ENCODE measurements around the gene POU3F1.

POU3F1 gene

DNA sequence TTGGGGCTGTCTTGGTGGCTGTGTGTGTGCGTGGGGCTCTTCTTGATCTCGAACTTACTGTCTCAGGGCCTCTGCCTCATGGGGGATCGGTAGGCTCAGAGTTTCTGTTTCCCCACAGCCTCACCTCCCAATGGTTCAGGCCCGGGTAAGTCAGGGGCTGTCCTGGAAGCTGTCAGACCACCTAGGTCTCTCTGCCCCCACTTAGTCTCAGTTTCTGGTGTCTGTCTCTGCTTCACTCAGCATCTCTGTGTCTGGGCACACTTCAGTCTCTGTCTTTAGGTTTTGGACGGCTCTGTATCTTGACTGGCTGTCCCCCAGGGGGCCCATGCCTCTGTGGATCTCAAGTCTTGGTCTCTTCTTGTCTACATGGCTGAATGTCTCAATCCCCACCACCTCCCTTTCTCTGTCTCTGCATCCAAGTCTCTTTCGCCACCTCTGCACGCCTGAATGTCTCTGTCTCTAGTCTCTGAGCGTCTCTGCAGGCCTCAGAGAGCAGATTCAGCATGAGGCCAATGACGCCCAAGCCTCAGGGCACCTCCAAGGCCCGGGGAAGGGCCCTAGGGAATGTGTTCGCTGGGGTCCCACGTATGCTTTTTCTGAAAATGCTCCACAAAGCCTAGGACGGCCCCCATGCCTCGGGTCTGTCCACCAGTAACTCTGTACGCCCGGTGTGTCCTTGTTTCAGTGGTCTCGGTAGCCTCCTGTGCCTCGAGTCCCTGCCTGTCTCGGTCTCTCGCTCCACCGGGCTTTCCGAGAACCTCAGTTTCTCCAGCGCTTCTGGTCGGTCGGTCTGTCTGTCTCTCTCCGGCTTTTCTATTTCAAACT is 42.1 kb downstream of the POU3F1 start:
- DNase-seq (ENCODE audit: low read depth in 2 of 2), result no peak

DNA sequence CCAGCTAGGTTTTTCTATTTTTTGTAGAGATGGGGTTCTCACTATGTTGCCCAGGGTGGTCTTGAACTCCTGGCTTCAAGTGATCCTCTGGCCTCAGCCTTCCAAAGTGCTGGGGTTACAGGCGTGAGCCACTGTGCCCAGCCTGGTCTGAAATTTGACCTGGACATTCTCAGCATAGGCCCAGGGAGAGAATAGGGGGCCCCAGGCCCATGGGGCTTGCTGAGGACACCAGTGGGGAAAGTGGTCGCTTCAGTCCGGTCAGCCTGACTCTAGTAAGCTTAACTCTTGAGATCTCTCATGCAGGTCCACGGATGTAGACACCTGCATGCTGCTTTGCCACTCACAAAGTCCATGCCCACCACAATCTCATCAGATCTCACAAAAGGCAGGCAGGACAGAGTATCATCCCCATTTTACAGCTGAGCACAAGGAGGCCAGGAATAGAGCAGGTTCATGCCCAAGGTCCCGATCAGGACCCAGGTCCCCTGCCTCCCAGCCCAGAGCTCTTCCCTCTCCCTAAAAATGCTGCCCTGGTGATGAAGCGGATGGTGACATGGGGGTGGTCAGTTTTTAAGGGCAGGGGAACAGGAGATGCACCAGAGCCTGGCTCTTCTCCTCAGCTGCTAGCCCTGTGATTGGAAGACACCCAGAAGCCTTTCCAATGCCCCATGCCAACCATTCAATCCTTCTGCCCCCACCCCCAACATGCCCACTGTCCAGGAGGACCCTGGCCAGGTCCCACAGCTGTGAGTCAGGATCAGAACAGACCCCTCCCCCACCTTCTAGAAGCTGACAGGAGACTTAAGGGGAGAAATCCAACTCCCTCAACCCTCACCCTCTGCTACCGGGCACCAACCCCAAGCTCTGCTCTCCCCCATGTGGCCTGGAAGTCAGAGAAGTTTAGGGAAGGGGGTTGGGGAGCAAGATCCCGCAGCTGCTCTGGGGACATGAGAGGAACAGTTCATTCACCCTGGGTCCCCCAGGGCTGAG is 43.0 kb downstream of the POU3F1 start:
- DNase-seq (ENCODE audit: low read depth in 2 of 2), result no peak

DNA sequence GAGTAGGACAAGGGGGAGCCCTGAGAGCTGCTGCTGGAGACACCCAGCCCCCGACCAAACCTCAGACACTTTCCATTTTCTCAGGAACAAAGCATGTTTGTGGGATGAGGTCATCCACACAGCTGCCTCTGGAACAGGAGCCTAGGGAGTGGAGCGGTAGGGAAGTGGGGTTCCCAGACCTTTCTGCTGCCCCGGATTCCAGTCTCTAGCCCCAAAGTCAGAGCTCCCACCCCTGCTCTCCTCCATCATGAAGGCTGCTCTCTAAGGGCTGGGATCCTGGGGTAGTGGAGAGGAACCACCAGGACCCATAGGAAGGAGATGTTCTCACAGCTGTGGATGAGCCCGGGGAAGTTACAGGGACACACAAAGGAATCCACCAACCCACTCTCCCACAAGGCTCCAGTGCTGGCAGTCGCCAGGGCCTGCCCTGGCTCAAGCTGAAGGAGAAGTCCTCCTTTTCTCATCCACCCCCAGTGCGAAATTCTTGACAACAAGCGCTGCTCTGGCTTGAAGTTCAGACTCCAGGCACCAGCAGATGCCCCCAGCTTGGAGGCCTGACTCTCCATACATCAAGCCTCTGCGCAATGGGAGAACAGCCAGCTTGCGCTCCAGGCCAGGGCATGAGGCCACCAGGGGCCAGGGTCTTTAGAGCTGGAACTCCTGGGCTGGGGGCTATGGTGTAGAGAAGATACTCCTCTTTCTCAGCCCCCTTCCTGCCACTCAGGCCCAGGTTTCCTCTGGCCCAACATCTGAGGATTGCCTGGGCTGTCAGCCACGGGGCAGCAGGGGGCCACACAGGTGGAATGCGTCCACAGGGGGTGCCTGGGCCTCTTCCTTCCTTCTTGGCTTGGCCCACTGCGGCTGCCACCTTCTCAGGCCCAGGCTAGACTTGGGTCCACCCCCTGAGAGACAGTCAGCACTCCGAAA is 45.8 kb downstream of the POU3F1 start:
- peak; percentile 77 to 79 for DNase-seq (ENCODE audit: low read depth in 2 of 2)

DNA sequence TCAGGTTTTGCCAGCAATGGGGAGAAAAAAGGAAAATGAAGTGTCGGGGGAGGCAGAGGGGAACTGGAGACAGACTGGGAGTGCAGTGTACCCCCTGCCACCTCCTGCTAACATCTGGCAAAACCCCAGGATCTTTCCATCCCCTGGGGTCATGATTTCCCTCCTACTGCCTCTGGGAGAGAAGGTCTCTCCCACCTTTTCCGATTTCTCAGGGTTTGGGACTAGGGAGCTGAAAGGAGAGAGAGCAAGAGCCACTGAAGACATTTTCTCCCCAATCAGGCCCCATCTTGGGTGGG is 46.4 kb downstream of the POU3F1 start:
- DNase-seq (ENCODE audit: low read depth in 2 of 2), result no peak

DNA sequence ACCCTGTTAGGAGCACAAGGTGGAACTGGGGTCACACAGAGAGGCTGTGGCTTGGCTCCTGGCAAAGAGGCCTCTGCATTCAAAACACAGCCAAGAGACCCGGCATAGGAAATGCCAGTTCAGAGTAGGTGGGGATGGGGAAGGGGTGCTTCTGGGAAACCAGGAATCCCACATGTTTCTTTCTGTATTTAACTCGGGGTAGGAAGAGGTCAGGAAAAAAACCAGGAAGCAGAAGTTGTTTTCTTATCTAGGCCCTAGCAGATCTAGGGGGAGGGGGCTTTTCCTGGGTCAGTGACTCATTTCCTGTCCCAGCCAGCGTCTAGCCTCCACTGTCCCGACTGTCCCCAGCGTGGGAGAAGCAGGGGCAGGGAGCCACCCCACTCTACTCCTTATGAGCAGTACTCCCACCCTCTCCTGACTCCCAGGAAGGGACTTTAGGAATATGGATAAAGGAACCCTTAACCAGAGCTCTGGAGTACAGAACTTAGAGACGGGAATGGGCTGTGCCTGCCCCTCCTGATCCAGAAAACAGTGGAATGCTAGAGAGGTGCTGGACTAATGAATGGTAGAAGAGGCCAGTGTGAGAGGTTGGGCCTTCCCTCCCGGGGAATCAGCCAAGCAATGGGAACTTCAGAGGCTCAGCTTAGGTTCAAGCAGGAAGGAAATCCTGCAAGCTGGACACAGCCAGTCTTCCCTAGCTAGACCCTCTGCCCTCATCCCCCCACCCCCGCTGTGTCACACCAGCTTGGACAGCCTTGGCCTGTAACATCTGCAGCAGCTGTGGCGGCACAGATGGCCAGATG is 47.0 kb downstream of the POU3F1 start:
- no peak for DNase-seq (ENCODE audit: low read depth in 2 of 2)

DNA sequence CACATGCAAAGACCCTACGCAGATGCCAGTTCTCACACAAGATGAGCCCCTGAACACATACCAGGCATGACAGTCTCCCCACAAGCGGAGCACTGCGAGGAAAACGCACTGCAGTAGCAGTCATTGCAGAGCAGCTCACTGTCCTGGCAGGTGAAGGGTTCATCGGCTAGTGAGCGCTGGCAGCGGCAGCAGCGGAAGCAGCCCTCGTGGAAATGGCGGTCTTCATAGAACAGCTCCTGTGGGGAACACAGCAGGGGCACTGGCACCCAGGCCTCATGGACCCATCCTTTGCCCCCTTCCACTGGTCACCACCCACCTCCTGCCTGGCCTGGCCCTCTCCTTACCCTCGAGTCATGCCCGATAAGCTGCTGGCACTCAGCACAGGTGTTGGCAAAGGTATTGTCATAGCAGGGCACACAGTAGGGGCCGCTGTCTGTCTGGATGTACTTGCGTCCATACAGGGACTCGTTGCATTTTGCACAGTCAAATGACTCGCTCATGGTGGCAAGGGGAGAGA is 47.6 kb downstream of the POU3F1 start:
- no peak for DNase-seq (ENCODE audit: low read depth in 2 of 2)

DNA sequence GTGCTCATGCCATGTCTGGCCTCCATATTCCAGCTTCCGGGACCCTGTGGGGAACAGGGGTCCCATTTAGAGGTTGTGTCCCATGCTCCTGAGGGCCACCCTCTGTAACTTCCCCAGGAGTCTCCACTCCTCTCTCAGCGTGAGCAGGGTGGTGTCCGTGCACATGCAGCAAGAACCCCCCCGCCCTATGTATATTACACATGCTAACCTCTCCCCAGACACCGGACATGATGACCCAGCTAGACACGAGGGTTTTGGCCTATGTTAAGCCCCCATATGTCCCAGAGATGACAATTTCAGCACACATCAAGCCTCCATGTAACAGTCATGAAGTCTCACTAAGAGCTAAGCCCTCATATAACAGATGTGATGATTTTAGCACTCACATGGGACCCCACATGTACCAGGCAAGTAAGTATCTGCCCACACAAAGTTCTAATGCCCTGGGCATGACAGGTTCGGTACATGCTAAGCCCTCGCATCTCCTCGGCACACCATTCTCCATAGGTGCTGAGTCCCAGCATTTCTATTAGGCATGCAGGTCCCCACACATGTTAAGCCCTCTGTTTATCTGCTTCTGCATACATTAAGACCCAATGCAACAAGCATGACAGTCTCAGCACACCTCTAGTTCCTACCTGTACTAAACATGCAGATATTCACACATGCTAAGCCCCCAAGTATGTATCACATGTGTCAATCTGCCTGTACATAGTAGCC is 48.3 kb downstream of the POU3F1 start:
- DNase-seq (ENCODE audit: low read depth in 2 of 2), result no peak

DNA sequence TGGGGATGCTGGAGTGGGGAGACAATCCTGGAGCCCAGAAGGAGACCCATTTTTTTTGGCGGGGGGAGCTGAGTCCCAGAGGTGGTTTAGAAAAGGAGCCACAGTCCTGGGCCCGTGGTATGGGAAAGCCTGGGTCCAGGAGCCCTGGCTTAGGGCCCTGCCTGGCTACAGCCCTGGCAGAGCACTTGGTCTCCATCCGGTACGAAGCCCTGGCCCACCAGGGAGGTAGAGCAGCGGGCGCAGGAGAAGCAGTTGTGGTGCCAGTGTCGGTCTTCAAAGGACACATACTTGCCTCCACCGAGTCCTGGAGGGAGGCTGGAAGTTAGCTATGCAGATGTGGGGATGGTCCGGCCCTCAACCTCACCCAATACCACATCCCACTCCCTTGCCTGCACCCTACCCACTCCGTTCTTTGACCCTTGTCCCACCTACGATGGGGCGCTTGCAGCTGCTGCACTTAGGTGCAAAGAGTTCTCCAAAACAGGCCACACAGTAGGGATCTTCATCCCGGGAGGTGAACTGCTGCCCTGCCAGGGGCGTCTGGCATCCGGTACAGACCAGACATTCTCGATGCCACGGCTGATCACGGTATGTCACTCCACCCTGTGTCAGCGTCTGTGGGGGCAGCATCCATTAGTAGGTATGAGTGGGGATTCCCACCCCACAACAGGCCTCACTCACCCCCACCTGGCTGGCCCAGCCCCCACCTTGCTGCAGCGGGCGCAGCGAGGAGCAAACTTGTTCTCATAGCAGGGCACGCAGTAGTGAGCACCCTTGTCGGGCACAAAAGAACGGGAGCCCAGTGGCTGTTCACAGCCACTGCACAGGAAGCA is 49.1 kb downstream of the POU3F1 start:
- no peak for DNase-seq (ENCODE audit: low read depth in 2 of 2)

DNA sequence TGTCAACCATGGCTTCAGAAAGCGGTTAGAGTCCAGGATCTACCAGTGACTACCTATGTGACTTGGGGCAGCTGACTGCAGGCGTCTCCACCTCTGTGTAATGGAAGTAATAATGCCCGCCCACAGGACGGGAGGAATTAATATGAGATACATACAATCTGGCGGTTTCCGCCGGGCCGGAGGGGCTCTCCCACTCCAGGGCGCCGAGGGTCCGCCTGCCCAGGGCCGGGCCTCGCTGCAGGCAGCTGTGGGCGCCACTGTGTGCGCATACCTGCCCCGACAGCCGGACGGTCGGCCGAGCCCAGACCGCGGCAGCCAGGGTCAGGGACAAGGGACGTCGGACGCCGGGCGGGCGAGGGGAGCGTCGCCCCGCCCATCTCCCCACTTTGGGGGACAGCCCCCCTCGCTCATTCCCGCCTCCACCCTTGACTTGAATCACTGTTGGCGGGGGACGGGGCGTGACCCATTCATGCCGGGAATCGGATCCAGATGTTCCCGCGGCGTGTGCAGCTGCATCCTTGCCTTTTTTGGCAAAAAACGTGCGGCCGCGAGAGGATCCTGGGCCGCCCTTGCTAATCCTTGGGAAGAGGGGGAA is 50.7 kb downstream of the POU3F1 start:
- DNase-seq (ENCODE audit: low read depth in 2 of 2), result peak; percentile 96 to 97

DNA sequence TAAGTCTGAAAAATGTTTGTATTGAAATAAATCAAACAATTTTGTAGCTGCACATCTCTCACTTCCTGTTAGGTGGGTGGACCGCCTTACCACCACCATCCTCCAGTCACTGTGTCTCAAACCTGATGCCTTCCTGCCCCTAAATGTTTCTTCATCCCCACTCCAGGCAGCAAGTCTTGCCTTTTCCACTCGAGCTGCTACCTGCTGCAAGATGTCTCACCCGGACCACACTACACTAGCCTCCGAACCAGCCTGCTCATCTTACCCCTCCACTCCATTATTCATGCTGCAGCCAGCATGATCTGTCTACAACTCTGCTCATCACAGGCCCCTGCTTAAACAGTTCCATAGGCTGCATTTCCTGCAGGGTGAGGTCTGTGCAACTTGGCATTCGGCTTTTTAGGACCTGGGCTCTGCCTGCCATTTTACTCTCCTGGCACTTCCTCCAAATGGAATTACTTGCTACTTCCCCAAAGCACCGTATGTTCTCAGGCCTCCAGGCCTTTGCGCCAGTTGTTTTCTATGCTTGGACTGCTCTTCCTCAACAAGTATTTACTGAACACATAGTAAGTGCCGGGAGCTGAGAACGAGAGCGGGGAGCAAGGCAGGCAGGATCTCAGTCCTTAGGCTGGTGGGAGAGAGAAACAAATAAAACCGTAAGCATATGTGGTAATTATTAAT is 51.6 kb downstream of the POU3F1 start:
- no peak for DNase-seq (ENCODE audit: low read depth in 2 of 2)

Measured in fibroblast of skin of left quadriceps (primary cell).